K562 (cell line): ENCODE measurements around the gene WDR64. TPM values are rescaled to one million over a fixed set of nuclear protein-coding genes. Genes with fewer than 3 reads are reported as not detected.

ENCODE experiments used
- ARNT ChIP-seq, 2 experiments: fragments of 450-650 bp; IDR thresholded peaks; 2 replicates each; pipeline ENCODE4 v1.6.1; 2016; ENCODE audit warnings: mild to moderate bottlenecking in 1 of 2
- ATF7 ChIP-seq: fragments of 450-650 bp; IDR thresholded peaks from 2 replicates; pipeline ENCODE4 v1.7.1; 2014; ENCODE audit warnings: mild to moderate bottlenecking, moderate library complexity
- KDM5B ChIP-seq: fragments of 200-600 bp; sonication (generic); IDR thresholded peaks from 2 replicates; pipeline ENCODE4 v1.6.1; 2012; ENCODE audit warnings: low read depth, mild to moderate bottlenecking, moderate library complexity, low read length, control low read depth, inconsistent platforms; ENCODE audit not compliant: insufficient replicate concordance
- LEF1 ChIP-seq: fragments of 450-650 bp; IDR thresholded peaks from 2 replicates; pipeline ENCODE4 v1.6.1; 2016; ENCODE audit warnings: mild to moderate bottlenecking
- MYNN ChIP-seq, 2 experiments: sonication (generic); formaldehyde crosslinking in 1 of 2; IDR thresholded peaks; 2 replicates each; pipeline versions ENCODE4 v1.5.0 to v1.6.1; 2016 to 2020; ENCODE audit warnings: antibody characterized with exemption in 1 of 2, missing genetic modification reagents in 1 of 2
- NR2C1 ChIP-seq, 2 experiments: fragments of 450-650 bp; IDR thresholded peaks; 2 replicates each; pipeline ENCODE4 v1.6.1; 2017; ENCODE audit warnings: mild to moderate bottlenecking in 2 of 2, antibody characterized with exemption in 1 of 2, inconsistent platforms in 1 of 2, missing compliant biosample characterization in 1 of 2, missing genetic modification characterization in 1 of 2
- RCOR1 ChIP-seq, 2 experiments: IDR thresholded peaks; 2 replicates each; pipeline ENCODE4 v1.6.1; 2012; ENCODE audit warnings: low read depth in 2 of 2, low read length in 2 of 2, borderline replicate concordance in 1 of 2, improper control_type of control experiment in 1 of 2
- RNF2 ChIP-seq: sonication (generic); IDR thresholded peaks from 2 replicates; pipeline ENCODE4 v1.6.1; 2016
- TOE1 ChIP-seq, 2 experiments: fragments of 450-650 bp in 1 of 2; sonication (generic) in 1 of 2; formaldehyde crosslinking in 1 of 2; IDR thresholded peaks; 2 replicates each; pipeline versions ENCODE4 v1.7.1 to v1.8.0; 2016 to 2022; ENCODE audit warnings: borderline replicate concordance in 2 of 2, mild to moderate bottlenecking in 2 of 2, antibody characterized with exemption in 1 of 2, inconsistent platforms in 1 of 2, low read depth in 1 of 2, missing genetic modification reagents in 1 of 2, moderate library complexity in 1 of 2
- YY1 ChIP-seq, 3 experiments: IDR thresholded peaks; 2 replicates each; pipeline ENCODE4 v1.6.1; 2011; ENCODE audit warnings: low read length in 2 of 3, mild to moderate bottlenecking in 2 of 3, moderate library complexity in 2 of 3, borderline replicate concordance in 1 of 3, control low read depth in 1 of 3, low read depth in 1 of 3; ENCODE audit not compliant: insufficient read depth in 3 of 3, insufficient replicate concordance in 2 of 3, control insufficient read depth in 1 of 3, insufficient read length in 1 of 3; ENCODE audit errors: extremely low read depth in 1 of 3
- ZFP1 ChIP-seq: fragments of 450-650 bp; formaldehyde crosslinking; IDR thresholded peaks from 2 replicates; pipeline ENCODE4 v1.4.0; 2020; ENCODE audit warnings: mild to moderate bottlenecking, mixed read lengths
- ZNF263 ChIP-seq: sonication (generic); formaldehyde crosslinking; IDR thresholded peaks from 2 replicates; pipeline ENCODE4 v1.8.0; 2022; ENCODE audit warnings: mild to moderate bottlenecking, missing genetic modification reagents, borderline replicate concordance
- ZNF311 ChIP-seq: fragments of 250-450 bp; sonication (Bioruptor Pico); IDR thresholded peaks from 2 replicates; pipeline ENCODE4 v1.4.0; 2020; ENCODE audit warnings: mild to moderate bottlenecking, moderate library complexity
- polyA plus RNA-seq, 8 experiments: library from polyadenylated mRNA; depleted of rRNA in 4 of 8; stranded (reverse) in 5 of 8; unstranded in 3 of 8; fragments of >200 nt; fragmentation: Nextera tagmentation in 2 of 8; fragmentation: Illumina TruSeq in 1 of 8; extraction: Ambion mirVana in 2 of 8; extraction: Trizol in 1 of 8; gene quantifications; 2 replicates each; pipeline versions ENCODE4 v1.2.1 to v1.2.3, GENCODE V29; 2011 to 2014; ENCODE audit warnings: inconsistent platforms in 1 of 8, missing spikeins in 1 of 8
- total RNA-seq, 7 experiments: library from RNA; depleted of rRNA in 6 of 7; stranded (reverse); fragments of >200 nt in 6 of 7; fragmentation: Illumina TruSeq in 2 of 7; extraction: Trizol in 2 of 7; gene quantifications; 2 replicates each; pipeline versions ENCODE4 v1.2.1 to v1.2.3, GENCODE V29; 2011 to 2021; ENCODE audit warnings: low replicate concordance in 1 of 7
- TF ChIP-seq, protein P1 (sequence below): fragments of 200-800 bp; sonication (Bioruptor generic); IDR thresholded peaks from 2 replicates; pipeline ENCODE4 v1.6.1; 2017; ENCODE audit warnings: missing genetic modification characterization, missing compliant biosample characterization
- TF ChIP-seq, protein P2 (sequence below): fragments of 250-450 bp; sonication (Bioruptor Pico); IDR thresholded peaks from 2 replicates; pipeline ENCODE4 v1.4.0; 2020
- TF ChIP-seq, protein P3 (sequence below): fragments of 250-450 bp; sonication (Bioruptor Pico); IDR thresholded peaks from 2 replicates; pipeline ENCODE4 v1.5.0; 2021
- TF ChIP-seq, protein P4 (sequence below): IDR thresholded peaks from 2 replicates; pipeline ENCODE4 v1.6.1; 2012; ENCODE audit warnings: low read depth, low read length, improper control_type of control experiment, borderline replicate concordance

WDR64 gene
- total and polyA plus RNA-seq, 9 of the 15 experiments (the other 6 are each of a cell fraction or from before 2014, with no cell fraction given), result 0.06 to 0.29 (median 0.19) TPM; not detected in 5

DNA sequence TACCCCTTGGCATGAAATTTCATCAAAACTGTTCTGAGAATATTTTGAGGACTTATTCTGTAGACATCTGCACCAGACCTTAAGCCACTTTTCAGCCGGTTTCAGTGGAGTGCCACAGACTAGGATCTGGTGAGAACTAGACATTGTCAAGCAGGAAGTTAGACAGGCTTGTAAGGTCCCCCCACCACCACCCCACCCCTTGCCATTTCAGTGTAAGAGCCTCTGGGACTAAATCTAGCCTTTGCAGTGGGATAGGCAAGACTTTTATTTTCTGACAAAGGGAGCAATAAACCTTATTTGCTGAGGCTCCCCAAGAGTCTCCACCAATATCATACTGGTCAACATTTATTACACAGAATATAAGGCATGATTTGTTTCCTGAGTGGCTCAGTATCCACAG, 118.0 kb downstream of the WDR64 start (continued):
- TF ChIP-seq, protein P1, sequence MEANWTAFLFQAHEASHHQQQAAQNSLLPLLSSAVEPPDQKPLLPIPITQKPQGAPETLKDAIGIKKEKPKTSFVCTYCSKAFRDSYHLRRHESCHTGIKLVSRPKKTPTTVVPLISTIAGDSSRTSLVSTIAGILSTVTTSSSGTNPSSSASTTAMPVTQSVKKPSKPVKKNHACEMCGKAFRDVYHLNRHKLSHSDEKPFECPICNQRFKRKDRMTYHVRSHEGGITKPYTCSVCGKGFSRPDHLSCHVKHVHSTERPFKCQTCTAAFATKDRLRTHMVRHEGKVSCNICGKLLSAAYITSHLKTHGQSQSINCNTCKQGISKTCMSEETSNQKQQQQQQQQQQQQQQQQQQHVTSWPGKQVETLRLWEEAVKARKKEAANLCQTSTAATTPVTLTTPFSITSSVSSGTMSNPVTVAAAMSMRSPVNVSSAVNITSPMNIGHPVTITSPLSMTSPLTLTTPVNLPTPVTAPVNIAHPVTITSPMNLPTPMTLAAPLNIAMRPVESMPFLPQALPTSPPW (CRISPR knock-in tag), result peak; percentile 88
- TF ChIP-seq MYNN (IDR thresholded peaks at IDR 0.05) (peak; percentile 100), MYNN (CRISPR knock-in tag; IDR thresholded peaks at IDR 0.05) (peak; percentile 96), YY1 (IDR thresholded peaks at IDR 0.05; ENCODE audit: borderline replicate concordance in 1 of 3, control insufficient read depth in 1 of 3, extremely low read depth in 1 of 3, insufficient read depth in 3 of 3, insufficient read length in 1 of 3, insufficient replicate concordance in 2 of 3, low read depth in 1 of 3, low read length in 2 of 3) (peak in 1 of 3 experiments; percentile 16), ATF7 (no peak), ZNF311 (CRISPR knock-in tag) (no peak), ARNT (IDR thresholded peaks at IDR 0.05) (peak in 1 of 2 experiments; percentile 23; a peak in 1 of 4 replicates), RCOR1 (IDR thresholded peaks at IDR 0.05; ENCODE audit: borderline replicate concordance in 1 of 2, low read depth in 2 of 2, low read length in 2 of 2) (peak in 1 of 2 experiments; percentile 18; a peak in 1 of 4 replicates), LEF1 (0 out of 2 replicates have a peak, but pooled peaks have one; percentile 42), TOE1 (IDR thresholded peaks at IDR 0.05; ENCODE audit: borderline replicate concordance) (peak; percentile 86), TOE1 (CRISPR knock-in tag; IDR thresholded peaks at IDR 0.05; ENCODE audit: borderline replicate concordance, low read depth) (no peak), ZNF263 (CRISPR knock-in tag) (no peak), NR2C1 (IDR thresholded peaks at IDR 0.05) (no peak), NR2C1 (tag; IDR thresholded peaks at IDR 0.05) (no peak), KDM5B (peak; percentile 55), RNF2 (0 out of 2 replicates have a peak, but pooled peaks have one; percentile 14), ZFP1 (CRISPR knock-in tag) (no peak)
- TF ChIP-seq, protein P2, sequence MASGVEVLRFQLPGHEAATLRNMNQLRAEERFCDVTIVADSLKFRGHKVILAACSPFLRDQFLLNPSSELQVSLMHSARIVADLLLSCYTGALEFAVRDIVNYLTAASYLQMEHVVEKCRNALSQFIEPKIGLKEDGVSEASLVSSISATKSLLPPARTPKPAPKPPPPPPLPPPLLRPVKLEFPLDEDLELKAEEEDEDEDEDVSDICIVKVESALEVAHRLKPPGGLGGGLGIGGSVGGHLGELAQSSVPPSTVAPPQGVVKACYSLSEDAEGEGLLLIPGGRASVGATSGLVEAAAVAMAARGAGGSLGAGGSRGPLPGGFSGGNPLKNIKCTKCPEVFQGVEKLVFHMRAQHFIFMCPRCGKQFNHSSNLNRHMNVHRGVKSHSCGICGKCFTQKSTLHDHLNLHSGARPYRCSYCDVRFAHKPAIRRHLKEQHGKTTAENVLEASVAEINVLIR, result no peak
- TF ChIP-seq, protein P3, sequence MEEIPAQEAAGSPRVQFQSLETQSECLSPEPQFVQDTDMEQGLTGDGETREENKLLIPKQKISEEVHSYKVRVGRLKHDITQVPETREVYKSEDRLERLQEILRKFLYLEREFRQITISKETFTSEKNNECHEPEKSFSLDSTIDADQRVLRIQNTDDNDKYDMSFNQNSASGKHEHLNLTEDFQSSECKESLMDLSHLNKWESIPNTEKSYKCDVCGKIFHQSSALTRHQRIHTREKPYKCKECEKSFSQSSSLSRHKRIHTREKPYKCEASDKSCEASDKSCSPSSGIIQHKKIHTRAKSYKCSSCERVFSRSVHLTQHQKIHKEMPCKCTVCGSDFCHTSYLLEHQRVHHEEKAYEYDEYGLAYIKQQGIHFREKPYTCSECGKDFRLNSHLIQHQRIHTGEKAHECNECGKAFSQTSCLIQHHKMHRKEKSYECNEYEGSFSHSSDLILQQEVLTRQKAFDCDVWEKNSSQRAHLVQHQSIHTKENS (CRISPR knock-in tag), result no peak
- TF ChIP-seq, protein P4, sequence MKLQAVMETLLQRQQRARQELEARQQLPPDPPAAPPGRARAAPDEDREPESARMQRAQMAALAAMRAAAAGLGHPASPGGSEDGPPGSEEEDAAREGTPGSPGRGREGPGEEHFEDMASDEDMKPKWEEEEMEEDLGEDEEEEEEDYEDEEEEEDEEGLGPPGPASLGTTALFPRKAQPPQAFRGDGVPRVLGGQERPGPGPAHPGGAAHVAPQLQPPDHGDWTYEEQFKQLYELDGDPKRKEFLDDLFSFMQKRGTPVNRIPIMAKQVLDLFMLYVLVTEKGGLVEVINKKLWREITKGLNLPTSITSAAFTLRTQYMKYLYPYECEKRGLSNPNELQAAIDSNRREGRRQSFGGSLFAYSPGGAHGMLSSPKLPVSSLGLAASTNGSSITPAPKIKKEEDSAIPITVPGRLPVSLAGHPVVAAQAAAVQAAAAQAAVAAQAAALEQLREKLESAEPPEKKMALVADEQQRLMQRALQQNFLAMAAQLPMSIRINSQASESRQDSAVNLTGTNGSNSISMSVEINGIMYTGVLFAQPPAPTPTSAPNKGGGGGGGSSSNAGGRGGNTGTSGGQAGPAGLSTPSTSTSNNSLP, result peak; percentile 78
